GM21360 (cell line): ENCODE results near the gene LPAR3.
"Not testable (repeated sequence)": the region's sequence is repeated elsewhere in the genome, so short reads cannot be mapped to it uniquely, and the experiment has no call there.

ENCODE experiments used
- ATAC-seq: cut with Tn5 transposase; IDR thresholded peaks from one replicate; pipeline ENCODE4 v1.9.1; 2021; ENCODE audit warnings: mild to moderate bottlenecking, moderate library complexity; ENCODE audit not compliant: unreplicated experiment

Gene LPAR3

DNA sequence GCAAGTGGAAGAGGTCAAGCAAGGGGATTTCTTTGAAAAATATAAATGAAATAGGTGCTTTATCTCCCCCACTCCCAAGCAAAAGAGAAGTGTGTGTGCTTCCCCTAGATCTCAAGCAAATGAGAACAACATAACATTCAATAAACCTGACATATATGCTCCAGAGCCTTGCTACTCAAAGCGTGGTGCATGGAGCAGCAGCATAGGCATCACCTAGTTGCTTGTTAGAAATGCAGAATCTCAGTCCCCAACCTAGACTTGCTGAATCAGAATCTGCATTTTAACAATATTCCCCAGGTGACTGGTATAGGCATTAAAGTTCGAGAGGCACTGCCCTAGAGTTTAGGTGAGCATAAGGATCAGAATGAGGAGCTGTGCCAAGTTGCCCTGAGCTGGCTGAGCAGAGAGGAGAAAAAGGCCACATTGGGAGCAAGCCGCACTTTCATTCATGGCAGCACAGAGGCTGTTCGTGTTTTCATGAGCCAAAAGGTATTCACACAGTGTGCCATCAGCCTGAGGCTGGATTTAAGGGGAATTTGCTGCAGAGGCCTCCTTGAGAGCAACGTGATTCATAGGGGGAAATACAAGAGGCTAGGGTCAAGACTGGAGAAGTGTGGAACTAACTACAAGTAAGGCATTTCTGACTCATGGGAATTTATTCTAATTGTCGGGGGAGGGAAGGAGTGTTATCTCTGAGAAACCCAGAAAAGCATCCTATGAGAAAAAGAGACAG, 14.3 kb upstream of the LPAR3 start:
- ATAC-seq, result no peak

- ATAC-seq, result not testable (repeated sequence)
Observed at GRCh38 chr1:84902727-84903126, 9.7 kb upstream of the LPAR3 start.

DNA sequence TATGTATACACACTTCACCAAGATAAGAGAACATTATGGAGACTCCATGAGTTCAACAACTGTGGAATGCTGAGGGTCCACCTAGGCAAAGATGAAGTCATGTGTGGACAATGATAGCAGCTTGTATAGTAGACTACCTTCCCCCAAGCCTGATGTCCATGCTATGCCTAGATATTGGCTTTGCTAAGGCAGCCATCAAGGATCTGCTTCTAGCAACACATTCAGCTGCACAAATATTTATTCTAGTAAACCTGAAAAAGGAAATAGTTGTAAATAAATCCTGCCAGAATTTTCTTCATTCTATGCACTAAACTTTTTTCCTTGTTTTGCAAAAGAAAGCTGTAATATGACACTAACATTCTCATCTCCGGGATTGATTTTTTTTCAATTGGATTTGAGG, 7.0 kb upstream of the LPAR3 start:
- no peak for ATAC-seq

GRCh38 chr1:84896279-84896678, 3.3 kb upstream of the LPAR3 start:
- ATAC-seq, result no peak

GRCh38 chr1:84890566-84890965, 2.4 kb downstream of the LPAR3 start:
- no peak for ATAC-seq

- ATAC-seq, result no peak
Observed at GRCh38 chr1:84889437-84889836, 3.6 kb downstream of the LPAR3 start.

GRCh38 chr1:84888753-84889152, 4.3 kb downstream of the LPAR3 start:
- ATAC-seq, result no peak

DNA sequence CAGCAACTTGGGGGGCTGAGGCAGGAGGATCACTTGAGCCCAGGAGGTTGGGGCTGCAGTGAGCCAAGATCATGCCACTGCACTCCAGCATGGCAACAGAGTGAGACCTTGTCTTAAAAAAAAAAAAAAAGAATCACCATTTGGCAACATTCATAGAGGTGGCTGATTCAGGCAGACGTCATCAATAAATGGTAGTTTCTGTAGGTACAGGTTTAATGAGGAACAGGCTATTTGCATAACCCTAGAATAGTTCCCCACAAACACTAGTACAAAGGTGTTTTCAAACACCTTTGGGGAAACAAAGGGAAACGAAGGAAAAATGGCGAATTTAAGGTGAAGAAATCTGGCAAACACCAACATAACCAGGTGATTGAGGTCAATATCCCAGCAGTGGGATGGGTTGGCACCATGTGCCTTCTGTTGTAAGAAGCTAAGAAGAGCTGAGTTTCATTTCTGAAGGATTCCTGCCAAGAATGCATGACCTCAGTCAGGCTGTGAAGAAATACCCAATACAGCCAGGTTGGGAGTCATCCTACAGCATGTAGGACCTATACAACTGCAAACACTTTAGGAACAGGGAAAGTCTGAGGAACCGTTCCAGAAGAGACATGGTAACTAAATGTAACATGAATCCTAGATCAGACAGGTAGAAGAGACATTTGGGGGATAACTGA, 5.6 kb downstream of the LPAR3 start:
- no peak for ATAC-seq

DNA sequence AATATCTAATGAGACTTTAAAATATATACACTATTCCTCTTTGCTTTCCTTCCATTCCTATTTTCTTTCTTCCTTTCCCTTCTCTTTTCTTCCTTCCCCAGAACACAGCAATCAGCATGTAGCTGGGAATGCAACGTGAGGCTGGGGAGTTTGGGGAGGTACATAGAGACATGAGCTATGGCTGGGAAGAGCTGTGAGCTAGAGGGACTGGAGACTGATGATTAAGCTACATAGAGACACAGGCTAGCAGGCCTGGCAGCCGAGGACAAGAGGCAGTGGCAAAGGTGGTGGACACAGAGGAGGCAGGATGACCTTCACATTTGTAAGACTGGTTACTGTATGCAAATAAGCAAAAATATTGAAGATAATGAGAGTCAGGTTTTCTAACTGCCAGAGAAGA, 7.5 kb downstream of the LPAR3 start:
- ATAC-seq, result no peak

GRCh38 chr1:84884671-84885389, 8.2 kb downstream of the LPAR3 start:
- ATAC-seq, result no peak

GRCh38 chr1:84883286-84883685, 9.7 kb downstream of the LPAR3 start:
- no peak for ATAC-seq

- no peak for ATAC-seq
Observed at GRCh38 chr1:84877592-84877991, 15.4 kb downstream of the LPAR3 start.

GRCh38 chr1:84876353-84876752, 16.7 kb downstream of the LPAR3 start:
- no peak for ATAC-seq

DNA sequence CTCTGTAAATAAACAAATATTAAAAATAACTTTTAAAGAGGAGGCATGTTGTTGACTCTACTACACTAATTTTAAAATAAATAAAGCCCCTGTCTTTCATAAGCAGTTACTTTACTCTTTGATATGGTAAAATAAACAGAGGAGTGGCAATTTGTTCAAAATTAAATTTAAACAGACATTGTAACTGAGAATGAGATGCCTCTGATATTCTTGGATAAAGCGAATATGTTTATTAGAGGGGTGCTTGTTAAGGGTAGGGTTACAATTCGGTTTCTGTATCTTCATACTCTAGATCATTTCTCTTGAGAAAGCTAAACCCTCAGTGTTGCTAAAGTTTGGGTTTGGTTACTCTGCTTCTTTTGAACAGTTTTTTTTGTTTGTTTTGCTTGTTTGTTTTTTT, 19.6 kb downstream of the LPAR3 start:
- ATAC-seq, result no peak

DNA sequence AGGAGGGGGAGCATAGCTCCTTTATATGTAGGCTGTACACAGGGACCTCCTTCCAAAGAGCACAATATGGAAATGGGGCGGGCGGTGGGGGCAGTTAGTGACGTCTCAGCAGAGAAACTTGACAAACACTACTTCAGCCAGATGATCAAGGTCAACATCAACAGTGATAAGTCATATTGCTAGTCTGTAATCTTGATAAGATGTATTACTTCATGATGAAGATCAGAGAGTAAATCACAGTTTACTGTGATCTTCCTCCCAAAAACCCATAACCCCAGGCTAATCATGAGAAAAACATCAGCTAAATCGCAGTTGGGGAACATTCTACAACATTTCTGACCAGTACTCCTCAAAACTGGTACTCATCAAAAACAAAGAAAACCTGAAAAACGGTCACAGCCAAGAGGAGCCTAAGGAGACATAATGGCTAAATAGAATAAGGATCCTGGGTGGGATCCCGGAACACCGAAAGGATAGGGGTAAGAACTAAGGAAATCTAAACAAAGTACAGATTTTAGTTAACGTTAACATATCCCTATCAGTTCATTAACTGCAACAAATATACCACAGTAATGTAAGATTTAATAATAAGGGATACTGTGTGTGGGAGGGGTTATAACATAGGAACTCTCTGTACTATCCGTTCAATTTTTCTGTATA, 20.2 kb downstream of the LPAR3 start:
- no peak for ATAC-seq

DNA sequence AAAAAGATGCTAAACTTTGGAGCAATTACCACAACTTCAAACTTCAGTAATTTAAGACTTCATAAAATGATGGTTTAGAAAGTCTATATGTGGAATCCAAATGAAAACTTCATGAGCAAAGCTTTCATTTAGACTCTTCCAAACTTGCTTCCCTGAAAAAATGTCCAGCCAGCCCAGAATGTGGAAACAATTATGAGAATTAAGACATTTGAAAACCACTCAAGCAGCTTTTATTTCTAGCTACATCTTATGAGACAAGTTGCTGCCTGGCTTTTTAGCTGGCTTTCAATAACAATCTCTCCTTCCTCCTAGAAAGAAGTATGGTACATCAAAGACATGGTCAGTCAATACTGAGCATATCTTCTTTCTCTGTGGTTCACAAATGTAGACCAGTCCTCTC, 21.8 kb downstream of the LPAR3 start:
- ATAC-seq, result no peak

DNA sequence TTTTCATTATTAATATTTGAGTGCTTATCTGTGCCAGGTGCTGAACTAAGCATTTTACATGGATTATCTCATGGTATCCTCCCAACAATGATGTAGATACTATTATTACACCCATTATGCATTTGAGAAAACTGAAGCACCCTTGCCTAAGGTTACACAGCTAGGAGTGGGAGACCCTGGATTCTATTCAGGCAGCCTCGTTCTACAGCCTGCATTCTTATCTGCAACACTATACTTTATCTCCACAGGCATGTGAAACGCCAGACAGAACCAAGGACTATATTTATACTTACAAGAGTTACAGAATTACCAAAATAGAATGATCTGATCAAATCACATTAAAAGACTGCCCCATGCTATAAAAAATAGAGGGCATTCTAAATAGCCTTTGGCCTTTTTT, 22.4 kb downstream of the LPAR3 start:
- no peak for ATAC-seq

DNA sequence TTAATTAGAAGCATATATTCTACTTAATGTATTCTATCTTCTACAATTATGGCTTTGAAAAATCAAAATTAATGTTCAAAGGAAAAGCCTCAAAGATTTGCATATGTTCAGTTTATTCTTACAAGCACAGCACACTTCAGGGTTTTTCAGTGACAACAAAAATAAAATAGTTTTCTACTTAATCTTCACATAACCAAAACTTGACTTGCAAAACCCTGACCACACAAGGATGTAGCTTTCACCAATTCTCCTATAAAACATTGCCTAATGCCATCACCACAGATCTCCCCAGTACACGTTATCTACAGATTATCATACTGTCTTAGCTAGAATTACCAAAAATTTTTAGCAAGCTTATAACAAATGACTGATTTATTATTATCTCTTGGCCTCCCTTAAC, 23.3 kb downstream of the LPAR3 start:
- no peak for ATAC-seq

DNA sequence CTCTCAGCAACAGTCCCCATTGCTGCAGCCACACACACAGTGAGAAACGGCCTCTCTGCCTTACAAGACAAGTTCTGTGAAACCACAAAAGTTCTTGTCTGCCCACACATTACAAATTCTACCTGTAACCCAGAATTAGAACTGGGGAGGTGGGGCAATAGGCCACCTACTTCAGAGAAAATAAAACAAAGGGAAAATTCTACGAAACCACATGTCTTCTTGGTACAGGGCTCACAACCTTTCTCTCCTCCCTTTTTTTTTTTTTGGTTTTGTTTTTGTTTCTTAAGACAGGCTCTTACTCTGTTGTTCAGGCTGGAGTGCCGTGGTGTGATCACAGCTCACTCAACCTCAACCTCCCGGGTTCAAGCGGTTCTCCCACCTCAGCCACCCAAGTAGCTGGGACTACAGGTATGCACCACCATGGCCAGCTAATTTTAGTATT, 30.2 kb downstream of the LPAR3 start:
- ATAC-seq, result peak; percentile 93

DNA sequence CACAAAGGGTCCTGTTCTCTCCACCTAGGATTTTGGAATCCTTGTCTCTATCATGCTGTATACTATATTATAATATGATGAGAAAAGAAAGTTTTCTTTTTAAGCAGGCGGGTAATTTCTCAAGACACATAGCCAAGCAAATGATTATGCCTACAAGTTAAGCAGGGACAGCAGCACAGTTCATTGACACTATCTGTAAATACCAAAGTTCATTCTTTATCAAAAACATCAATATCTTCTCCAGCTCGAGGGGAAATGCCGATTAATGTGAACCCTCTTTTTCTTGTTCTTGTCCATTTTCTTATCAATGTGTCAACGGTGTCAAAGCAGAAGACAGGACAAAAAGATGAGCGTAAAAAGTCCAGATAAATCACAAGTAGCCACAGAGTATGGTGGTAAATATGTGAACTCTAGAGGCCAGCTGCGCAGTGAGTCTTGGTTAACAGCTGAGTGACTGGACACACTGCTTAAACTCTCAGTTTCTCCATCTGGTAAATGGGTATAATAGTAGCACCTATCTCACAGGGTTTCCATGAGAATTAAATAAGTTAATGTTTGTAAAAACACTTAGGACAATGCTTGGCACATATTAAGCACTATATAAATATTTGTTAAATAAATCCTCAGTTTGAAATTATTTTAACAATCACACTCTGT, 30.9 kb downstream of the LPAR3 start:
- ATAC-seq, result peak; percentile 13

GRCh38 chr1:84861516-84861915, 31.5 kb downstream of the LPAR3 start:
- no peak for ATAC-seq
